ENCODE data around the gene CLEC16A.

The CLEC16A gene

DNA sequence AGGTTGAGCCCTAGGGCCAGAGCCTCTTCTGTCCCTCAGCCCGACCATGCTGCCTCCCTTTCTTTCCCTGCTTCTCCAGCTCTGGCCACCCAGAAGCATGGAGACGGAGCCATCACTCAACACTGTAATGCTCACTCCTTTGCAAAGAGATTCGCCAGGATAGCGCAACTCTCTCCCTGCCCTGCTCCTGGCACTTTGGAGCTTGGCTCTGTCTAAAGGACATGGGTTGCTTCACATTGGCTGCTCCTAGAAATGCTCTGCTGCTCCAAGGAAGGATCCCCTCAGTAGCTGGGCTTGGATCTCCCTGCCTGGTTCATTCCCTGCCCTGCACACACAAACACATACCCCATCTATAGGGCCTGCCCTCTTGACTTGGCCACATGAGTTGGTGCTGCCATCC is 76.0 kb downstream of the CLEC16A start:
- H3K4me3 ChIP-seq (ENCODE audit: low read depth, low read length), result no peak overlapping the region
- TF ChIP-seq CTCF (IDR thresholded peaks at IDR 0.05; ENCODE audit: low read depth, low read length), result no peak

GRCh38 chr16:11020792-11021551 is 76.6 kb downstream of the CLEC16A start:
- no peak for TF ChIP-seq CTCF (IDR thresholded peaks at IDR 0.05; ENCODE audit: low read depth, low read length)
- no peak overlapping the region for H3K4me3 ChIP-seq (ENCODE audit: low read depth, low read length)

DNA sequence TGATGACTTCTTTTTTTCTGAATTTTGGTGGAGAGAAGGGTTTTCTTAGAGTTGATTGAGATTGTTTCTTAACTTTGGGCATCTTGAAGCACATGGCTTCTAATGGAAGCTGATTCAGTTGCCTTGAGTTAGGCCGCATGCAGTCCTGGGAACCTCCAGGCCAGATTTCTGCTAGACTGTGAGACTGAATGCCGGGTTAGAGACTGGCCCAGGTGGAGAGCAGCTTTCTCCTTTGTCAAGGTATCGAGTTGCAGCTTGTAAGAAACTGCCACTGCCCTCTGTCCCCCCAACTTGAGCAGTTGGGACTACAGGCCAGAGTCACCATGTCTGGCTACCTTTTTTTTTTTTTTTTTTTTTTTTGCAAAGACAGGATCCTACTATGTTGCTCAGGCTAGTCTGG is 77.6 kb downstream of the CLEC16A start:
- TF ChIP-seq CTCF (IDR thresholded peaks at IDR 0.05; ENCODE audit: low read depth, low read length), result no peak
- no peak overlapping the region for H3K4me3 ChIP-seq (ENCODE audit: low read depth, low read length)

GRCh38 chr16:11023262-11024039 is 79.1 kb downstream of the CLEC16A start:
- H3K4me3 ChIP-seq (ENCODE audit: low read depth, low read length), result no peak overlapping the region
- TF ChIP-seq CTCF (IDR thresholded peaks at IDR 0.05; ENCODE audit: low read depth, low read length), result no peak

DNA sequence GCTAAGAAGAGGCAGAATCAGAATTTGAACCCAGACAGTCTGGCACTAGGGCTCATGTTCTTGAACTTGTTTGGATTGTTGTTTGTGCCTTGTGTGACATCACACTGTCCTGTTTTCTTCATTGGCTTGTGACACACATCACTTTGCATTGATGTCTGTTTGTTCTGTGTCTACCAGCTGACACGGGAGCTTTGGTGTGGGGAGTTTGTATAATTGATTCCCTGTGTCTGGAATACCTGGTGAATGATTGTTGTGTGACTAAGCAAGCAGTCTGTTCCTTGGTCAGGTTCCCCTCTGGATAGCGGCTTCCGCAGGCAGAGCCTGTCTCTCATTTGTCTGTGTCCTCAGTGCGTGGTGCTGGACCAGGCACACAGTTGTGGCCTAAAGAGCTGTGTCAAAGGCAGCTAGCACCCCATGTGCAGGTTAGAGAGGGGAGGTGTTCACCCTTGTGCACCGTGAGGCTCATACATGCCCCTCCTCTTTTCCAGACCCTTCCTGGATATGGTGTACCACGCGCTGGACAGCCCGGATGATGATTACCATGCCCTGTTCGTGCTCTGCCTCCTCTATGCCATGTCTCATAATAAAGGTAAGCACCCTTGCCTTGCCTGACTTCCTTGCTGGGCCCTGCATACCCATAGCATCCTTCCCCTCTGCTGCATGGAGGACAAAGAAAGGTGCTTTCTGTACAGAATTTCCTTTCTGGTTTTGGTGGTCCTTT is 80.1 kb downstream of the CLEC16A start:
- no peak overlapping the region for H3K4me3 ChIP-seq (ENCODE audit: low read depth, low read length)
- TF ChIP-seq CTCF (IDR thresholded peaks at IDR 0.05; ENCODE audit: low read depth, low read length), result no peak

DNA sequence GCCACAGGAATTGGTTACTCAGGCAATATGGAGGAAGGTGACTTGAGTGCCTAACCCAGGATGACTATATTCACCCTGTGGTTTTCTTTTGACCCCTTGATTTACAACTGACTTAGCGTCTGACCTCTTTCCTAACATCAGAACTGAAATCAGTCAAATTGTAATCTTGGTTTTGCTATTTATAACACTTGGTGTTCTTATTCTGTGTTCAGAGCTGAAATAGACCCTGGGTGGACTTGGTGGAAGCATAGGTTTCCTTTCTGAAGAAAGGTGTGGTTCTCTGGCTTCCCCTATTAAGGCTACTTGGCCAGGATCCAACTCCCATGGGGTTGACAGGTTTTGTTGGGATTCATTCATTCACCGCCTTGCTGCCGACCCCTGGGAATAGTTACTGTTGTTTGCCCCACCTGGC is 80.8 kb downstream of the CLEC16A start:
- no peak for TF ChIP-seq CTCF (IDR thresholded peaks at IDR 0.05; ENCODE audit: low read depth, low read length)
- no peak overlapping the region for H3K4me3 ChIP-seq (ENCODE audit: low read depth, low read length)

Measured in WI38 (cell line).